ENCODE results near the gene PPP2R2C.

The PPP2R2C gene

DNA sequence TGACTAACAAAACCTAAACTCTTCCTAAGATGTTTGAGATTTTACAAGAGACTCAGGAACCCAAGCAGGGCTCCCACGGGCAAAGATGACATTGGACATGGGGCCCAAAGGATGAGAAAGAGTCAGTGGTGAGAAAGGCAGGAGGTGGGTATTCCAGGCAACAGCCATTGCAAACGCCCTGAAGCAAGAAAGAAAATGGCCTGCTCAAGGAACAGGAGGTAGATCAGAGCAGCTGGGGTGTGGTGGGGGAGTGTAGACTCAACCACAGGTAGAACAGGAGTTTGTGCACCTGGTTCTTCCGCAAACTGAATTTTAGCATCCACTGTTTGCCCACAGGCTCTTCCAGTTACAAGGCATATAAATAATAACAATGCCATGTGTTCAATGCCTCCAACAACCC, 3.3 kb downstream of the PPP2R2C start:
- Histone ChIP-seq H3K4me3 (ENCODE audit: low read length in 2 of 2) (no peak overlapping the region), H2AFZ (ENCODE audit: low read length) (no peak overlapping the region), H3K23ac (ENCODE audit: low read depth, low read length, poor library complexity) (no peak overlapping the region), H3K4me2 (ENCODE audit: insufficient read depth, low read length, poor library complexity, severe bottlenecking) (no peak overlapping the region), H2BK5ac (ENCODE audit: low read length) (no peak overlapping the region), H4K91ac (ENCODE audit: low read depth, low read length, poor library complexity) (no peak overlapping the region), H3K4me1 (ENCODE audit: control insufficient read depth in 2 of 2, insufficient read depth in 1 of 2, low read depth in 1 of 2, low read length in 2 of 2) (peaks cover 0 to 2% of the 10 kb centered on the region in 2 donors), H4K8ac (ENCODE audit: low read depth, low read length) (no peak overlapping the region), H2BK120ac (ENCODE audit: low read depth, low read length) (no peak overlapping the region), H2BK12ac (ENCODE audit: low read length) (no peak overlapping the region), H3K9me3 (replicated peaks in 1 of 2; ENCODE audit: control insufficient read depth in 2 of 2, insufficient read depth in 1 of 2, low read depth in 1 of 2, low read length in 2 of 2) (no peaks in the 10 kb centered on the region), H3K27me3 (ENCODE audit: control insufficient read depth in 3 of 3, insufficient read depth in 3 of 3, low read depth in 1 of 3, low read length in 3 of 3) (peaks cover 10 to 87% (median 44%) of the 10 kb centered on the region in 3 experiments), H3K9ac (ENCODE audit: low read depth, low read length, poor library complexity) (no peak overlapping the region), H2BK15ac (ENCODE audit: low read length) (no peak overlapping the region), H3K14ac (ENCODE audit: low read length) (no peak overlapping the region), H2AK5ac (ENCODE audit: low read depth, low read length) (no peak overlapping the region), H3K4ac (ENCODE audit: low read length) (no peak overlapping the region), H3K27ac (replicated peaks; ENCODE audit: low read length) (no peak overlapping the region), H3K79me1 (ENCODE audit: low read depth, low read length) (no peaks in the 10 kb centered on the region), H3K36me3 (replicated peaks in 1 of 2; ENCODE audit: control insufficient read depth in 2 of 2, insufficient read depth in 2 of 2, low read length in 2 of 2) (no peaks in the 10 kb centered on the region), H3K18ac (ENCODE audit: low read length) (no peak overlapping the region)
- no peak for DNase-seq (ENCODE audit: low spot score)
- no CpG with 5 or more reads among the region's 3 CpGs for WGBS, 2 donors (ENCODE audit: extremely low coverage in 2 of 2, insufficient read length in 2 of 2, insufficient replicate concordance in 1 of 2)

DNA sequence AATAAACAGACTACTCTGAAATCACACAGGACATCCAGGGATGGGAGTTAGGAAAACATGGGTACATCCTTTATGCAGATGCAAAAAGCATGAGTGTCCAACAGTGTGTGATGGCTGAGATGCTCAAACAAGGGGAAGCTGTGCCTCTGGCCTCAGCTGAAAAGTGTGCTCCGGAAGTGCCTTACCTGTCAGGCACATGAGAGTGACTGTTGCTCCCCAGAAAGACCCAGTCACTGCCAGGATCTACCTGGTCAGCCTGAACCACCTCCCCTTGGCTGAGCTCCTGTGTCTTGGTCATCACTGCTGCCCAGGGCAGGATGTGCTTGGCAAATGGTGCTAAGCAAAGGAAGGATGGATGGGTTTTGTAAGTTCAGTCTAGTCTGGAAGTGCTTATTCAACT, 4.0 kb downstream of the PPP2R2C start:
- DNase-seq (ENCODE audit: low spot score): no peak
- H3K27ac ChIP-seq (replicated peaks; ENCODE audit: low read length): no peak overlapping the region
- H3K79me1 ChIP-seq (ENCODE audit: low read depth, low read length): no peaks in the 10 kb centered on the region
- H3K4ac ChIP-seq (ENCODE audit: low read length): no peak overlapping the region
- no peak overlapping the region for H2BK120ac ChIP-seq (ENCODE audit: low read depth, low read length)
- no CpG with 5 or more reads among the region's 1 CpG for WGBS, 2 donors (ENCODE audit: extremely low coverage in 2 of 2, insufficient read length in 2 of 2, insufficient replicate concordance in 1 of 2)
- H3K9ac ChIP-seq (ENCODE audit: low read depth, low read length, poor library complexity): no peak overlapping the region
- peaks cover 10 to 80% (median 37%) of the 10 kb centered on the region in 3 experiments for H3K27me3 ChIP-seq (ENCODE audit: control insufficient read depth in 3 of 3, insufficient read depth in 3 of 3, low read depth in 1 of 3, low read length in 3 of 3)
- no peak overlapping the region for H3K14ac ChIP-seq (ENCODE audit: low read length)
- H2AFZ ChIP-seq (ENCODE audit: low read length): no peak overlapping the region
- H2BK5ac ChIP-seq (ENCODE audit: low read length): no peak overlapping the region
- no peak overlapping the region for H3K23ac ChIP-seq (ENCODE audit: low read depth, low read length, poor library complexity)
- H2BK15ac ChIP-seq (ENCODE audit: low read length): no peak overlapping the region
- no peak overlapping the region for H2AK5ac ChIP-seq (ENCODE audit: low read depth, low read length)
- H4K91ac ChIP-seq (ENCODE audit: low read depth, low read length, poor library complexity): no peak overlapping the region
- no peak overlapping the region for H3K4me3 ChIP-seq (ENCODE audit: low read length in 2 of 2)
- no peak overlapping the region for H3K4me2 ChIP-seq (ENCODE audit: insufficient read depth, low read length, poor library complexity, severe bottlenecking)
- H3K18ac ChIP-seq (ENCODE audit: low read length): no peak overlapping the region
- peaks cover 0 to 4% of the 10 kb centered on the region in 2 donors for H3K4me1 ChIP-seq (ENCODE audit: control insufficient read depth in 2 of 2, insufficient read depth in 1 of 2, low read depth in 1 of 2, low read length in 2 of 2)
- no peaks in the 10 kb centered on the region for H3K9me3 ChIP-seq (replicated peaks in 1 of 2; ENCODE audit: control insufficient read depth in 2 of 2, insufficient read depth in 1 of 2, low read depth in 1 of 2, low read length in 2 of 2)
- H4K8ac ChIP-seq (ENCODE audit: low read depth, low read length): no peak overlapping the region
- no peaks in the 10 kb centered on the region for H3K36me3 ChIP-seq (replicated peaks in 1 of 2; ENCODE audit: control insufficient read depth in 2 of 2, insufficient read depth in 2 of 2, low read length in 2 of 2)
- no peak overlapping the region for H2BK12ac ChIP-seq (ENCODE audit: low read length)

DNA sequence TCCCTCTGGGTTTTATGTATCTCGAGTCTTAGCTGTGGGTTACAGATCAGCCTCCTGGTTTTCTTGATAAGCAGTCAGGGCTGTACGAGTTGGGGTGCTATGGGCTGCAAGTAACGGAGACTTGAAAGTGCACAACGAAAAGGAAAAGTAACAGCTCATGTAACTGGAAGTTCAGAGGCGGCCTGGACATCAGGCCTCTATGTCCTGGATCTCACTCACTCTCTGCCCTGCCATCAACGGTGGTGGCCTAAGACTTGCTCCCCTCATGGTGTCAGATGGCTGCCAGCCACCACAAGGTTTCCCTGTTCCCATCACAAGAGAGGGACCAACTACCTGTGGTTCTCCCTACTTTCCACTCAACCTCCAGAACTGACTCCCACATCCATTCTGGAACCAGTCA, 4.8 kb downstream of the PPP2R2C start:
- Histone ChIP-seq H2BK5ac (ENCODE audit: low read length) (no peak overlapping the region), H3K9me3 (replicated peaks in 1 of 2; ENCODE audit: control insufficient read depth in 2 of 2, insufficient read depth in 1 of 2, low read depth in 1 of 2, low read length in 2 of 2) (no peaks in the 10 kb centered on the region), H3K23ac (ENCODE audit: low read depth, low read length, poor library complexity) (no peak overlapping the region), H2BK120ac (ENCODE audit: low read depth, low read length) (no peak overlapping the region), H3K27me3 (ENCODE audit: control insufficient read depth in 3 of 3, insufficient read depth in 3 of 3, low read depth in 1 of 3, low read length in 3 of 3) (peaks cover 8 to 74% (median 29%) of the 10 kb centered on the region in 3 experiments), H3K9ac (ENCODE audit: low read depth, low read length, poor library complexity) (no peak overlapping the region), H3K4me2 (ENCODE audit: insufficient read depth, low read length, poor library complexity, severe bottlenecking) (no peak overlapping the region), H2BK12ac (ENCODE audit: low read length) (no peak overlapping the region), H4K8ac (ENCODE audit: low read depth, low read length) (no peak overlapping the region), H3K4me1 (ENCODE audit: control insufficient read depth in 2 of 2, insufficient read depth in 1 of 2, low read depth in 1 of 2, low read length in 2 of 2) (peaks cover 0 to 8% of the 10 kb centered on the region in 2 donors), H2AK5ac (ENCODE audit: low read depth, low read length) (no peak overlapping the region), H3K27ac (replicated peaks; ENCODE audit: low read length) (no peak overlapping the region), H3K79me1 (ENCODE audit: low read depth, low read length) (no peaks in the 10 kb centered on the region), H3K4me3 (ENCODE audit: low read length in 2 of 2) (no peak overlapping the region), H3K4ac (ENCODE audit: low read length) (no peak overlapping the region), H3K14ac (ENCODE audit: low read length) (no peak overlapping the region), H2AFZ (ENCODE audit: low read length) (no peak overlapping the region), H4K91ac (ENCODE audit: low read depth, low read length, poor library complexity) (no peak overlapping the region), H3K18ac (ENCODE audit: low read length) (no peak overlapping the region), H2BK15ac (ENCODE audit: low read length) (no peak overlapping the region), H3K36me3 (replicated peaks in 1 of 2; ENCODE audit: control insufficient read depth in 2 of 2, insufficient read depth in 2 of 2, low read length in 2 of 2) (no peaks in the 10 kb centered on the region)
- no peak for DNase-seq (ENCODE audit: low spot score)
- no CpG with 5 or more reads among the region's 6 CpGs for WGBS, 2 donors (ENCODE audit: extremely low coverage in 2 of 2, insufficient read length in 2 of 2, insufficient replicate concordance in 1 of 2)

DNA sequence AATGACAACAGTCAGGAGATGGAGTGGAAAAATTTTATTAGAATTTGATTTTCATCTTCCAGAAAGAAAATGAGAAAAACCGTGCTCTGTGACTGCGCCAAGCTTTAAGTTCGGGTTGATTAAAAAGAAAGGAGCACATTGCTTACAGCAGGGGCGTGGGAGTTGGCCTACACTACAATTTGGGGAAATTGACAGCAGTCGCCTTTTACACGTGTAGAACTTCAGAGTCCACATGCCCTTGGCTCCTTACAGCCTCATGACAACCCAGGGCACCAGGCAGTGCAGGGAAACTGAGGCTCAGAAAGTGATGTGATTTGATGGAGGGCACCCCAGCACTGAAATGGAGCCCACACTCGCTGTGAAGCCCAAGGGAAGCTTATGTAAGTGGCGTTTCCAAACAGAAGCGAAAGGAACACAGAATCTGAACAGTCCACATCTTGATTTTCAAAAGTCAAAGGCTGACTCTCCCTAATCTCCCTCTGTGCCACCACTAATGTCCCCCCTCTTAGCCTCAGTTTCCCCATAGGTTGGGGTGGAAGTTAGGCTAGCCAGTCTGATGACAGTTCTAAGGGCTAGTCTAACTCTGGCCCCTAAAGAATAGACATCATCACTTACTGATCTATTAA, 5.5 kb downstream of the PPP2R2C start:
- Histone ChIP-seq H3K4me3 (ENCODE audit: low read length in 2 of 2) (no peak overlapping the region), H4K91ac (ENCODE audit: low read depth, low read length, poor library complexity) (no peak overlapping the region), H3K9ac (ENCODE audit: low read depth, low read length, poor library complexity) (no peak overlapping the region), H4K8ac (ENCODE audit: low read depth, low read length) (no peak overlapping the region), H3K4me2 (ENCODE audit: insufficient read depth, low read length, poor library complexity, severe bottlenecking) (no peak overlapping the region), H3K4me1 (ENCODE audit: control insufficient read depth in 2 of 2, insufficient read depth in 1 of 2, low read depth in 1 of 2, low read length in 2 of 2) (peaks cover 0 to 8% of the 10 kb centered on the region in 2 donors), H3K79me1 (ENCODE audit: low read depth, low read length) (no peaks in the 10 kb centered on the region), H3K4ac (ENCODE audit: low read length) (no peak overlapping the region), H2BK12ac (ENCODE audit: low read length) (no peak overlapping the region), H3K36me3 (replicated peaks in 1 of 2; ENCODE audit: control insufficient read depth in 2 of 2, insufficient read depth in 2 of 2, low read length in 2 of 2) (no peaks in the 10 kb centered on the region), H3K27me3 (ENCODE audit: control insufficient read depth in 3 of 3, insufficient read depth in 3 of 3, low read depth in 1 of 3, low read length in 3 of 3) (peaks cover 8 to 71% (median 25%) of the 10 kb centered on the region in 3 experiments), H3K27ac (replicated peaks; ENCODE audit: low read length) (no peak overlapping the region), H2BK120ac (ENCODE audit: low read depth, low read length) (no peak overlapping the region), H2AFZ (ENCODE audit: low read length) (no peak overlapping the region), H3K9me3 (replicated peaks in 1 of 2; ENCODE audit: control insufficient read depth in 2 of 2, insufficient read depth in 1 of 2, low read depth in 1 of 2, low read length in 2 of 2) (no peaks in the 10 kb centered on the region), H3K14ac (ENCODE audit: low read length) (no peak overlapping the region), H2AK5ac (ENCODE audit: low read depth, low read length) (no peak overlapping the region), H2BK5ac (ENCODE audit: low read length) (no peak overlapping the region), H2BK15ac (ENCODE audit: low read length) (no peak overlapping the region), H3K23ac (ENCODE audit: low read depth, low read length, poor library complexity) (no peak overlapping the region), H3K18ac (ENCODE audit: low read length) (no peak overlapping the region)
- no CpG with 5 or more reads among the region's 9 CpGs for WGBS, 2 donors (ENCODE audit: extremely low coverage in 2 of 2, insufficient read length in 2 of 2, insufficient replicate concordance in 1 of 2)
- no peak for DNase-seq (ENCODE audit: low spot score)

Measured in neuronal stem cell (in vitro differentiated cells).